Activated CD8-positive, alpha-beta memory T cell treated with anti-CD3 and anti-CD28 coated beads, Interleukin-2, amount 10 ng/mL, durations not matched to agents 7 days and 5 days (primary cell): ENCODE results near the gene ABCA2. TPM values are rescaled to one million over a fixed set of nuclear protein-coding genes. Genes with fewer than 3 reads are reported as not detected.

Experiments used
- ATAC-seq: fragments of 150-1000 bp; cut with Tn5 transposase; one replicate; pipeline ENCODE4 v1.10.0; 2021; ENCODE audit warnings: moderate library complexity
- CTCF ChIA-PET: fragments of 350-600 bp; sonication (Branson Sonifier 250); formaldehyde crosslinking; loops from one replicate; lab custom pipeline; 2021; ENCODE audit warnings: antibody characterized with exemption; lab: Charles Lee
- DNase-seq: peaks from one replicate; pipeline ENCODE4 v3.0.0-alpha.2; 2020
- H3K27ac Mint-ChIP-seq: one replicate; pipeline ENCODE4 v1.8.0; 2021; ENCODE audit warnings: mild to moderate bottlenecking, mixed read lengths
- H3K27me3 Mint-ChIP-seq: one replicate; pipeline ENCODE4 v1.8.0; 2021; ENCODE audit warnings: mixed read lengths
- H3K36me3 Mint-ChIP-seq: one replicate; pipeline ENCODE4 v1.8.0; 2021; ENCODE audit warnings: mild to moderate bottlenecking, mixed read lengths
- H3K4me1 Mint-ChIP-seq: one replicate; pipeline ENCODE4 v1.8.0; 2021; ENCODE audit warnings: mixed read lengths
- H3K4me3 Mint-ChIP-seq: one replicate; pipeline ENCODE4 v1.8.0; 2021; ENCODE audit warnings: mild to moderate bottlenecking, moderate library complexity, mixed read lengths
- H3K9me3 Mint-ChIP-seq: one replicate; pipeline ENCODE4 v1.8.0; 2022; ENCODE audit warnings: low read depth, mixed read lengths
- total RNA-seq, 2 experiments: library from RNA; stranded (reverse); gene quantifications; one replicate each; pipeline ENCODE4 v1.2.3, GENCODE V29; 2021

Gene ABCA2
- total RNA-seq, 2 experiments from 2014 or later, result 30.0 to 73.6 TPM

DNA sequence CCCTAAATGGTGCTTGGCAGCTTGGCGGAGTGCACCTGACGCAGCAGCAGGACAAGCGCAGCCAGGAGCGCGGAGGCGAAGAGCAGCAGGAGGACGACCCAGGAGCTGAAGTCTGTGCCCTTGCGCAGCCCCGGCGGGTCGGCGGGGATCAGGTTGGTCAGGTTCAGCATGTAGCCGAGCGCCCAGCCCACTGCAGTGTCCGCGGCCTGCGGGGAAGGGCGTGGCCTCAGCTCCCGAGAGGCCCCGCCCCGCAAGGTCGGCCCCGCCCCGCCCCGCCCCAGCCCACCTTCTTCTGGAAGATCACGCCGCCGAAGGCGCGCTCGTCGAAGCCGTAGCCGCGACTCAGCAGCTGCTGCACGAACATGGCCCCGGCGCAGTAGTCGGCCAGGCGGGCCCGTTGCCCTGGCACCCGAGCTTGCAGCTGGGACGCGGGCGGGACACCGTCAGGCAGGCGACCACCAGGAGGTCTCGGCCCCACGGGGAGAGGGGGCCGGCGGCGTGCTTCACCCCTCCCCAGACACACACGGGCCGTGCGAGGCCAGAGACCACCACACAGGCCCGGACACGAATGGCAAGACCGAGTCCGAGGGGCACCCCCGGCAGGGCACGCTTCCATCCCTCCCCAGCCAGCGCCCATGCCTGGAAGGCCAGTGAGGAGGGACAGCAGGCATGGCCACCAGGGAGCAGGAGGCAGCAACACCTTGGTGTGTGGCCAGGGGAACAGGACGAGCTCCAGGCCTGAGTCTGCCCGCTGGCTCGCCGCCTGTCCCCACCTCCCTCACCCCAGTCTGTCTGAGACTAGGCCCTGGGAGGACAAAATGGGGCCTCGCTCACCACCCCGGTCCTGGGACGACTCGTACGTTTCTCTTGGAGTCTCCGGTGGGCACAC, 20.9 kb upstream of the ABCA2 start:
- no peak overlapping the region for H3K4me3 Mint-ChIP-seq
- H3K9me3 Mint-ChIP-seq, result no peaks in the 10 kb centered on the region
- H3K27me3 Mint-ChIP-seq, result peaks cover 56% of the 10 kb centered on the region
- H3K36me3 Mint-ChIP-seq, result no peaks in the 10 kb centered on the region
- ATAC-seq, result no peak
- H3K27ac Mint-ChIP-seq, result no peak overlapping the region
- CTCF ChIA-PET, result interaction anchor here (1.0 to 5.5 kb wide), 8 partner anchors 10 to 188 kb away, joined by 3 to 183 read pairs (median 6); partner anchors contain the start of genes RNF224 and SAPCD2
- peaks cover 15% of the 10 kb centered on the region for H3K4me1 Mint-ChIP-seq
- DNase-seq, result no peak

DNA sequence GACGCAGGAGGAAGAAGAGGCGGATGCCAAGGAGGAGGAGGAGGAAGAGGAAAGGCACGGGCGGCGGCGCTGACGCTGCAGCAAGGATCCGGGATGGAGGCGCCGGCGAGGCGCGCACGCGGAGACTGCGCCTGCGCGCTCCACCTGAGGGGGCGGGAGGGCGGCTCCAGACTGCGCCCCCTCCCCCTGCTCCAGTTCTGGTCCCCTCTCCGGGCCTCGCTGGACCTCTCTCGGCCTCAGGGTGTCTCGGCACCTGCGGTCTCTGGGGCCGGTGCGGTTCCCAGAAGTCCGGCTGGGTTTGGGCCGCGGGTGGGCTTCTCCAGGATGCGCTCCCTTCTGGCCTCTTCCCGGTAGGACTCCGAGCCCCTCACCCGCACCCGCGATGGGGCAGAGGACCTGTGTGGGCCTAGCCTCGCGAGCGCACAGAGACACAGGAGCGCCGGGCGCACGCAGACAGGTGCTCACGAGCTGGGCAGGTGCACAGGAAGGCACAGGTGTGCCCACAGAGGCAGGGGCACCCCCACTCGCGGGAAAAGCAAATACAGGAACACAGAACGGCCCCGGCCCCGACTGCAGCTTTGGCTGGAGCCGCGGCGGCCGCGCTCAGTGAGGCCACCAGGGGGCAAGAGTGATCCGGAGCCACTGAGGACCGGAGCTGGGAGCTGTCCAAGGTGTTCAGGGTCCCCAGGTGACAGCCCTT, 18.2 kb upstream of the ABCA2 start, which contains the start of gene NPDC1:
Gene NPDC1 (minus strand): TSS at position 90 of the 700 bp plus-strand sequence. CDS start 188 bp downstream, outside the sequence.
- no peaks in the 10 kb centered on the region for H3K36me3 Mint-ChIP-seq

DNA sequence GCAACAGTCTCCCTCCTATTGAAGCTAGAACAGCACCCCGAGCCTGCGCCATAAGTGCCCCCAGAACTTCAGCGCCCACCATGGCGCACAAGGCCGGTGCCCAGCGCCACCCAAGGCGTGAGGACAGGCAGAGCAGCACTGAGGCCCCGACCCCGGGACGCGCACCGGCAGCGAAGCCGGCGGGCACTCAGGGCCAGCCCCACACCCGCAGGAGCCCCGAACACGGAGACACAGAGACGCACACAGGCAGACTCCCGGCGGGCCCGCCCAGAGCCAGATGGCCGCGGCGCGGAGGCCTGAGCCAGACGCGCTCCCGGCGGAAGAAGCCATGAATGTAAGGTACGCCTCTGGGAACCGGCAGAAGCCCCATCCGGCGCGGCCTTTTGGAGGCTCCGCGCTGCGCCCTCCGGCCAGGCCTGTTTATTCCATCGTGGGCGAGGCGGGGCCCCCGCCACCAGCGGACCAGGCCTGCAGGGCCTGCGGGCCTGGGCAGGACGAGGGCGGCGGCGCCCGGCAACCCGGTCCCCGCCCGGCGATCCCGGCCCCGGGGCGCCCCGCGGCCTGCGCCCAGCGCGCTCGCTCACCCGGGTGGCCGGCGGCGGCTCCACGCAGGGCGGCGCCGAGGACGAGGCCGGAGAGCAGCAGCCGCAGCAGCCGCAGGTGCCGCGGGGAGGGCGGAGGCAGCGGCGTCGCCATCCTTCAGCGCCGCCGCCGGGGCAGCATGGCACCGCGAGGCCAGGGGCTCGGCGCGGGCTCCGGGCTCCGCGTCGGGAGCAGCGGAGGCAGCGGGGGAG, 17.5 kb upstream of the ABCA2 start:
- Mint-ChIP-seq H3K36me3 (no peaks in the 10 kb centered on the region), H3K9me3 (no peaks in the 10 kb centered on the region), H3K4me1 (peaks cover 16% of the 10 kb centered on the region), H3K27me3 (peaks cover 39% of the 10 kb centered on the region), H3K27ac (no peak overlapping the region), H3K4me3 (peak overlapping the region; percentile 71)
- ATAC-seq, result peak; percentile 26
- CTCF ChIA-PET, result interaction anchor here (1.0 to 5.5 kb wide), 13 partner anchors 9 to 234 kb away, joined by 3 to 183 read pairs (median 10); partner anchors contain the start of genes AJM1, PAXX and SAPCD2
- no peak for DNase-seq

More for the DNA sequence above, 18.2 kb upstream of the ABCA2 start, which contains the start of gene NPDC1:
- Mint-ChIP-seq H3K4me1 (peaks cover 16% of the 10 kb centered on the region), H3K9me3 (no peaks in the 10 kb centered on the region), H3K27me3 (peaks cover 43% of the 10 kb centered on the region), H3K27ac (no peak within 1 kb of the TSS), H3K4me3 (peak within 1 kb of the TSS; percentile 71)
- CTCF ChIA-PET, result interaction anchor here (0.6 to 5.5 kb wide), 45 partner anchors 10 to 316 kb away, joined by 3 to 183 read pairs (median 4); partner anchors contain the start of genes ABCA2, CLIC3, CYSRT1 and FBXW5
- ATAC-seq (peak; percentile 82), DNase-seq (peak; percentile 89)

- Mint-ChIP-seq H3K36me3 (no peaks in the 10 kb centered on the region), H3K4me1 (peaks cover 16% of the 10 kb centered on the region), H3K27ac (no peak overlapping the region), H3K4me3 (peak overlapping the region; percentile 71), H3K27me3 (peaks cover 31% of the 10 kb centered on the region), H3K9me3 (no peaks in the 10 kb centered on the region)
- ATAC-seq (no peak), DNase-seq (no peak)
- CTCF ChIA-PET, result interaction anchor here (0.5 to 2.5 kb wide), 12 partner anchors 9 to 258 kb away, joined by 3 to 37 read pairs (median 4); partner anchors contain the start of genes AJM1, PAXX and SAPCD2
Measured at GRCh38 chr9:137044502-137045177, 16.6 kb upstream of the ABCA2 start.

DNA sequence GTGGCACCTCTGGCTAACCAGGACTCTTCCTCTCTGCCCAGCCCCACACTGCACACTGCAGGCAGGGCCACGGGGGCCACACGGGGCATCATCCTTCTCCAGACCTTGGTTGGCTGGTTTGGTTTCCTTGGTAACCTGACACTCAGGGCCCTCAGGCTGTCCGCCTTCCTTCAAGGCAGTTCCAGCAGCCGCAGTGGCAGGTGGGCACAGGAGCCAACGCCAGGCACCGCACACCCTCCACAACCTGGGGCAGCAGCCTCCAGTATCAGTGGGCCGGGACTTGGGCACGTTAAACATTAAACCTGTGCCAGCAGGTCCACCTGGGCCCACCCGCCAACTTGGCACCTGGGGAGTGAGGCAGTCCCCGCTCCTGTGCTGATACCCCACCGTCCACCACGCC, 16.0 kb upstream of the ABCA2 start:
- H3K9me3 Mint-ChIP-seq, result no peaks in the 10 kb centered on the region
- peaks cover 27% of the 10 kb centered on the region for H3K27me3 Mint-ChIP-seq
- no peaks in the 10 kb centered on the region for H3K36me3 Mint-ChIP-seq
- H3K4me3 Mint-ChIP-seq, result no peak overlapping the region
- no peak for ATAC-seq
- H3K4me1 Mint-ChIP-seq, result peaks cover 16% of the 10 kb centered on the region
- CTCF ChIA-PET, result interaction anchor here (0.8 to 2.5 kb wide), 10 partner anchors 9 to 257 kb away, joined by 3 to 37 read pairs (median 6); partner anchors contain the start of genes PAXX and SAPCD2
- no peak overlapping the region for H3K27ac Mint-ChIP-seq
- no peak for DNase-seq

DNA sequence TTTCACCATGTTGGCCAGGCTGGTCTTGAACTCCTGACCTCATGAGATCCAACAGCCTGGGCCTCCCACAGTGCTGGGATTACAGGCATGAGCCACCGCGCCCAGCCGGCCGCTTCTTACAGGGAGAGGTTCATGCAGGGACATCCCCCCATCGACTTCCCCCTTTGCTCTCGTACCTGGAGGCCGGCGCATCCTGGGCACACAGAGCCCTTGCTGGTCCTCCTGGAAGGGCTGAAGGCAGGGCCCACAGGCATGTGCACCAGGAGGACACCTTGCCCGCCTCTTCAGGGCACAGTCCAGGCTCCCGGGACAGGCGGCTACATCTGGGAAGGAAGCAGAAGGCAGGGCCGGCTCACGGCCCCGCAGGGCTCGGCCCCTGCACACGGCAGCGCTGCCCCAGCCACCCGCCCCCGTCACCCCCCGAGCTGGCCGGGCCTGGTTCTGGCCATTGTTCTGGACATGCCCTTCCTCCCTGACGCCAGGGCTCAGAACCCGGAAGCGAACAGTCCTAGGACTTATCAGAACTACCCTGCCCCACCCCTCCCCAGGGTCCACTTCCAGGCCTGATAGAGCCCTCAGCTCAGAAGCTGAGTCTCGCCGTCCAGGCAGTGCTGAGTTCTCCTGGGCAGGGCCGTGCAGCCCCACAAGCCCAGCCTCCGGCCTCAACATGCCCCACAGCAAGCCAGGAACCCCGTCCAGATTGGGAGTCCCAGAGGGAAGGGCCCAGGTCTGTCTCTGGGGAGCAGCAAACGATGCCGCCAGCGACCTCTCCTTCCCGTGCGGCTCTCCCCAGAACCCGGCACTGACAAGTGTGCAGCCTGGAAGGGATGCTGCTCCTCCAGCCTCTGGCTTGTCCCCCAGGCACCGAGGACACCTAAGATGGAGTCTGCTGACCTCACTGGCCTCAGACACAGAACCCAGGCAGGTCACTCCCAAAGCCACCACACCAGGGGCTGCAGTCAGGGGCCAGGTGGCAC, 15.0 kb upstream of the ABCA2 start:
- ATAC-seq (no peak), DNase-seq (no peak)
- peaks cover 16% of the 10 kb centered on the region for H3K4me1 Mint-ChIP-seq
- CTCF ChIA-PET, result interaction anchor here (2.5 kb wide), 2 partner anchors 8 to 25 kb away, joined by 32 to 37 read pairs; partner anchors contain the start of gene SAPCD2
- no peak overlapping the region for H3K27ac Mint-ChIP-seq
- peaks cover 2% of the 10 kb centered on the region for H3K36me3 Mint-ChIP-seq
- H3K9me3 Mint-ChIP-seq, result no peaks in the 10 kb centered on the region
- no peak overlapping the region for H3K4me3 Mint-ChIP-seq
- H3K27me3 Mint-ChIP-seq, result peaks cover 27% of the 10 kb centered on the region

GRCh38 chr9:137041124-137041523, 13.1 kb upstream of the ABCA2 start:
- Mint-ChIP-seq H3K4me3 (no peak overlapping the region), H3K27me3 (peaks cover 13% of the 10 kb centered on the region)
- no peak for ATAC-seq

DNA sequence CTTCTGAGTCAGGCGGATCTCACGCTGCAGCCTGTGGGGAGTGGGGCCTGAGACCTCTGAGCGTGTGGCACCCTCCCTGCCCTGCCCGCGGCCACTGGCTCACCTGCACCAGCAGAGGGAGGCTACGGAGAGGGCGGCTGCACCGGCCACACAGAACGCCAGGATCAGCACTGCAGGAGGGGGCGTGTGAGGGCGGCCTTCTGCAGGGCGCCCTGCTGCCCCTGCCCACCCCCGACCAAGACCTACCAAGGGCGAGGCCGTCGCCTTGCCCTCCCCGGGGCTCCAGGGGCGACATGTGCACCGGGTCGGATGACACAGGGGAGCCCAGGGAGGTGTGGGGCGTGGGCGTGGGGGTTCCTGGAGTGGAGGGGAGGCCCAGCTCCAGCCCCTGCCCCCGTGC, 12.5 kb upstream of the ABCA2 start:
- peaks cover 13% of the 10 kb centered on the region for H3K27me3 Mint-ChIP-seq
- H3K27ac Mint-ChIP-seq, result no peak overlapping the region
- peaks cover 14% of the 10 kb centered on the region for H3K4me1 Mint-ChIP-seq
- no peaks in the 10 kb centered on the region for H3K9me3 Mint-ChIP-seq
- DNase-seq (no peak), ATAC-seq (no peak)
- no peak overlapping the region for H3K4me3 Mint-ChIP-seq
- CTCF ChIA-PET, result interaction anchor here (0.9 kb wide), 1 partner anchor 40 kb away, joined by 3 read pairs; no protein-coding TSS in a partner anchor
- peaks cover 2% of the 10 kb centered on the region for H3K36me3 Mint-ChIP-seq

More at GRCh38 chr9:137041124-137041523, 13.1 kb upstream of the ABCA2 start:
- CTCF ChIA-PET, result no interaction called here
- no peak overlapping the region for H3K27ac Mint-ChIP-seq
- peaks cover 2% of the 10 kb centered on the region for H3K36me3 Mint-ChIP-seq
- H3K9me3 Mint-ChIP-seq, result no peaks in the 10 kb centered on the region
- H3K4me1 Mint-ChIP-seq, result peaks cover 14% of the 10 kb centered on the region
- DNase-seq, result no peak

GRCh38 chr9:137039611-137040366, 11.8 kb upstream of the ABCA2 start:
- peaks cover 2% of the 10 kb centered on the region for H3K36me3 Mint-ChIP-seq
- ATAC-seq, result no peak
- CTCF ChIA-PET, result interaction anchor here (0.9 to 9.1 kb wide), 4 partner anchors 10 to 93 kb away, joined by 3 to 183 read pairs (median 4); partner anchors contain the start of genes C8G and FBXW5
- no peaks in the 10 kb centered on the region for H3K9me3 Mint-ChIP-seq
- no peak overlapping the region for H3K27ac Mint-ChIP-seq
- H3K4me1 Mint-ChIP-seq, result peaks cover 12% of the 10 kb centered on the region
- H3K27me3 Mint-ChIP-seq, result peaks cover 8% of the 10 kb centered on the region
- H3K4me3 Mint-ChIP-seq, result no peak overlapping the region
- no peak for DNase-seq

DNA sequence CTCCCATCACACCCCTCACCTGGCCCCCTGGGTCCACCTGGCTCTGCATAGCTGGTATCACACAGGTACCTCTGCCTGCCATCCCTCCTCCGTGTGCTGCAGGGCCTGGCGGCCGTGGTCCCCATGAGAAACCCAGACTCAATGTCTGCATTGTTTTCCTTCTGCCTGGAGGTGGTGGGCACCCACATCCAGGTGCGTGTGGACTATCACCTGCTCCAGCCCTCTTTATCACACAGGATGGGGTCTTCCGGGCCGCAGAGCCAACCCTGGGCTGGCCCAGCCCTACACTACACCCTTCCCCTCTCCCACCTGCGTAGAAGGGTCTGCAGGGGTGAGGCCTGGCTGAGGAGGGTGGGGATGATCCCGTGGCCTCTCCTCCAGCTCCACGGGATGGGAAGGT, 10.9 kb upstream of the ABCA2 start:
- ATAC-seq (no peak), DNase-seq (no peak)
- Mint-ChIP-seq H3K27me3 (peaks cover under 1% of the 10 kb centered on the region), H3K4me3 (no peak overlapping the region), H3K9me3 (no peaks in the 10 kb centered on the region), H3K27ac (no peak overlapping the region), H3K4me1 (peaks cover 11% of the 10 kb centered on the region), H3K36me3 (peaks cover 2% of the 10 kb centered on the region)
- CTCF ChIA-PET, result interaction anchor here (1.3 to 9.1 kb wide), 5 partner anchors 8 to 92 kb away, joined by 3 to 183 read pairs (median 5); partner anchors contain the start of genes C8G, FBXW5 and NPDC1
